Measurements from ENCODE around the gene KRTAP10-1. TPM values are rescaled to one million over a fixed set of nuclear protein-coding genes. Genes with fewer than 3 reads are reported as not detected.

Gene KRTAP10-1
- polyA plus RNA-seq, 1 donor (not counting 4 experiments of a cell fraction or from before 2014, with no cell fraction given) = not detected

GRCh38 chr21:44552136-44552535 lies 12.1 kb upstream of the KRTAP10-1 start:
- H3K4me1 ChIP-seq (ENCODE audit: control insufficient read depth, extremely low read depth, insufficient read depth, low read length) = peaks cover 22% of the 10 kb centered on the region
- DNase-seq (ENCODE audit: low read depth, low spot score) (no peak), FAIRE-seq (no peak)
- no peak overlapping the region for H3K4me3 ChIP-seq (ENCODE audit: control insufficient read depth in 2 of 3, extremely low read depth in 1 of 3, insufficient read depth in 2 of 3, low read depth in 1 of 3, low read length in 3 of 3)
- no peak overlapping the region for H3K4me2 ChIP-seq (ENCODE audit: control insufficient read depth, extremely low read depth, insufficient read depth, low read depth, low read length)
- no peak overlapping the region for H3K27ac ChIP-seq (ENCODE audit: control insufficient read depth, insufficient read depth, low read length)
- H3K9me1 ChIP-seq (ENCODE audit: control insufficient read depth, extremely low read depth, insufficient read depth, low read length) = no peaks in the 10 kb centered on the region
- H3K9me3 ChIP-seq (ENCODE audit: control insufficient read depth, low read depth, low read length) = no peaks in the 10 kb centered on the region
- TF ChIP-seq EZH2 (IDR thresholded peaks at IDR 0.05; ENCODE audit: low read length) = no peak
- TF ChIP-seq CTCF (optimal IDR thresholded peaks at IDR 0.05 in 1 of 3, IDR thresholded peaks at IDR 0.05 in 1 of 3, conservative IDR thresholded peaks at IDR 0.05 in 1 of 3; ENCODE audit: extremely low read depth in 1 of 3, insufficient read depth in 2 of 3, low read length in 3 of 3) = no peak
- H2AFZ ChIP-seq (ENCODE audit: control insufficient read depth, low read length) = no peak overlapping the region
- dilution Hi-C loops (cut with MboI; ENCODE audit: extremely low pct_ligation_motif_present, low sequenced_read_pairs) = no loop called here
- H3K36me3 ChIP-seq (ENCODE audit: control insufficient read depth in 2 of 2, extremely low read depth in 1 of 2, insufficient read depth in 2 of 2, low read length in 2 of 2) = no peaks in the 10 kb centered on the region
- H3K9ac ChIP-seq (ENCODE audit: control insufficient read depth, extremely low read depth, insufficient read depth, low read length) = no peak overlapping the region
- peaks cover 4% of the 10 kb centered on the region for H3K27me3 ChIP-seq (ENCODE audit: control insufficient read depth, extremely low read depth, insufficient read depth, low read length)
- H3K79me2 ChIP-seq (ENCODE audit: control insufficient read depth, insufficient read depth, low read length) = no peaks in the 10 kb centered on the region
- H4K20me1 ChIP-seq (ENCODE audit: control insufficient read depth, extremely low read depth, insufficient read depth, low read length) = no peaks in the 10 kb centered on the region

- no peak within 1 kb of the TSS for H3K4me3 ChIP-seq (ENCODE audit: control insufficient read depth in 2 of 3, extremely low read depth in 1 of 3, insufficient read depth in 2 of 3, low read depth in 1 of 3, low read length in 3 of 3)
- H3K27ac ChIP-seq (ENCODE audit: control insufficient read depth, insufficient read depth, low read length) = no peak within 1 kb of the TSS
- H3K4me1 ChIP-seq (ENCODE audit: control insufficient read depth, extremely low read depth, insufficient read depth, low read length) = peaks cover 22% of the 10 kb centered on the region
- DNase-seq (ENCODE audit: low read depth, low spot score) (no peak), FAIRE-seq (no peak)
- no peaks in the 10 kb centered on the region for H3K9me1 ChIP-seq (ENCODE audit: control insufficient read depth, extremely low read depth, insufficient read depth, low read length)
- H3K27me3 ChIP-seq (ENCODE audit: control insufficient read depth, extremely low read depth, insufficient read depth, low read length) = peaks cover 4% of the 10 kb centered on the region
- H2AFZ ChIP-seq (ENCODE audit: control insufficient read depth, low read length) = no peak within 1 kb of the TSS
- dilution Hi-C loops (cut with MboI; ENCODE audit: extremely low pct_ligation_motif_present, low sequenced_read_pairs) = no loop called here
- H3K9ac ChIP-seq (ENCODE audit: control insufficient read depth, extremely low read depth, insufficient read depth, low read length) = no peak within 1 kb of the TSS
- H3K79me2 ChIP-seq (ENCODE audit: control insufficient read depth, insufficient read depth, low read length) = no peaks in the 10 kb centered on the region
- peak within 1 kb of the TSS; percentile 2 for H3K4me2 ChIP-seq (ENCODE audit: control insufficient read depth, extremely low read depth, insufficient read depth, low read depth, low read length)
- H3K9me3 ChIP-seq (ENCODE audit: control insufficient read depth, low read depth, low read length) = no peaks in the 10 kb centered on the region
- no peaks in the 10 kb centered on the region for H3K36me3 ChIP-seq (ENCODE audit: control insufficient read depth in 2 of 2, extremely low read depth in 1 of 2, insufficient read depth in 2 of 2, low read length in 2 of 2)
- H4K20me1 ChIP-seq (ENCODE audit: control insufficient read depth, extremely low read depth, insufficient read depth, low read length) = no peaks in the 10 kb centered on the region
- TF ChIP-seq EZH2 (IDR thresholded peaks at IDR 0.05; ENCODE audit: low read length) (no peak), CTCF (optimal IDR thresholded peaks at IDR 0.05 in 1 of 3, IDR thresholded peaks at IDR 0.05 in 1 of 3, conservative IDR thresholded peaks at IDR 0.05 in 1 of 3; ENCODE audit: extremely low read depth in 1 of 3, insufficient read depth in 2 of 3, low read length in 3 of 3) (no peak)
Measured at GRCh38 chr21:44551340-44551961, 11.5 kb upstream of the KRTAP10-1 start, which contains the start of gene KRTAP10-2. KRTAP10-2 (minus strand) TSS chr21:44551505; CDS start chr21:44551458, 47 bp downstream.
